GM19463 (cell line): Measurements from ENCODE around the gene ZNF341.

Source experiments
- ATAC-seq: cut with Tn5 transposase; IDR thresholded peaks from one replicate; pipeline ENCODE4 v1.9.1; 2021; ENCODE audit warnings: mild to moderate bottlenecking, moderate library complexity; ENCODE audit not compliant: unreplicated experiment

ZNF341 gene

GRCh38 chr20:33701629-33702450, 30.0 kb upstream of the ZNF341 start:
- no peak for ATAC-seq

DNA sequence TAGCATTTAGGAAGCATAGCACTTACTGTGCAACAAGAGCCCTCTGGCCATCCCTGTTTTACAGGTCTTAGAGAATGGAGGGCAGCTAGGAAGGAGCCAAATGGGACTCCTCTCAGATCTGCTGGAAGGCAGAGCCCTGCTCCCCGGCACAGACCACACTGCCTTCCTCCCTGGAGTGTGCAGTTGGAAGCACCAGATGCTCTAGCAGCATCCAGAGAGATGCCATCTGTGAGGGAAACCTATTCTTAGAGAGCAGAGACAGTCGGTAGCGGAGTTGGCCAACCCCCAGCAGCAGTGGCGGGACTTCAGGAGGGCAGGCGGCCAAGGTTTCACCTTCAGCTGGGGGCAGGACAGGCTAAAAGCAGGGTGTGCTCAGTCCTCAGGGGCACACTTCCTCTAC, 28.9 kb upstream of the ZNF341 start:
- ATAC-seq, result no peak

DNA sequence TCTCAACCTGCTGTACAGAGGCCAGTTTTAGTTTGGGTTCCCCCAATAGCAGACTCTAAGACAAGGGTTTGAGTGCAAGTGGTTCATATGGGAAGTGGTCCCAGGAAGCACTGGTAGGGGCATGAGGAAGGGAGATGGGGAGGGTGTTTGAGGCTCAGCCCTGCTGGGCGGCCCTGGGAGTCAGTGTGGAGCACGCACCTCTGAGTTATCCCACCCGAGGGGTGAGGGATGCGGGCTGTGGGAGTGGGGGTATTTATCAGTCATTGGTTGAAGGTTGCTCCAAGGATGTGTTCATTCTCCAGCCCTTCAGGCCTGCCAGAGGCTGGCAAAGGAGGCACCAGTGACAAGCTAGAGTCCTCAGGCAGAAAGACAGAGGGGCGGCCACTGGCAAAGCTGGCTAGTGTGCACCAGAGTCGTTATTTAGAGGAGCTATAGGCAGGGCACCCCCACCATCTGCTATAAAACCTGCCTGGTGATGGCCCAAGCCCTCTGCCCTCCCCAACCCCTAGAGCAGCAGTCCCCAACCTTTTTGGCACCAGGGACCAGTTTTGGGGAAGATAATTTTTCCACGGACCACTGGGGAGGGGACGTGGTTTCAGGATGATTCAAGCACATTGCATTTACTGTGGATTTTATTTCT, 28.2 kb upstream of the ZNF341 start:
- ATAC-seq, result no peak

DNA sequence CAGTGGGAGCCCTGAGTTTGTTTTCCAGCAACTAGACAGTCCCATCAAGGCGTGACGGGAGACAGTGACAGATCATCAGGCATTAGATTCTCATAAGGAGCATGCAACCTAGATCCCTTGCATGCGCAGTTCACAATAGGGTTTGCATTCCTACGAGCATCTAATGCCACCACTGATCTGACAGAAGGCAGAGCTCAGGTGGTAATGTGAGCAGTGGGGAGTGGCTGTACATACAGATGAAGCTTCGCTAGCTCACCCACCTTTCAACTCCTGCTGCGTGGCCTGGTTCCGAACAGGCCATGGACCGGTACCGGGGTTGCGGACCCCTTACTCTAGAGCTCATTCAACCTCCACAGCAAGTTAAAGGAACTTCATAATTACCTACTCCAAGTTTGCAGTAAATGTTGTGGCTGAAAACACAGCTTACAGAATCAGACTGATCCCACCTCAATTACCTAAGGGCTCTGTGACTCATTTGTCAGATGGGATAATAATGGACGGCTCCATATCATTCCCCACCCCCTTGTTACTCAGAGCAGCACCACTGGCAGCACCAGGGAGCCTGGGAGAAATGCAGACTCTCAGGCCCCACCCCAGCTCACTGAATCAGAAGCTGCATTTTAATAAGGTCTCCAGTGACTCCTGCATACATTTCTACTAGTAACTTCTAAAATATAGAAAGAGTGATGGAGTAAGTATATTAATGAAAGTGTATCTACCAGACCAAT, 27.4 kb upstream of the ZNF341 start:
- ATAC-seq, result no peak

DNA sequence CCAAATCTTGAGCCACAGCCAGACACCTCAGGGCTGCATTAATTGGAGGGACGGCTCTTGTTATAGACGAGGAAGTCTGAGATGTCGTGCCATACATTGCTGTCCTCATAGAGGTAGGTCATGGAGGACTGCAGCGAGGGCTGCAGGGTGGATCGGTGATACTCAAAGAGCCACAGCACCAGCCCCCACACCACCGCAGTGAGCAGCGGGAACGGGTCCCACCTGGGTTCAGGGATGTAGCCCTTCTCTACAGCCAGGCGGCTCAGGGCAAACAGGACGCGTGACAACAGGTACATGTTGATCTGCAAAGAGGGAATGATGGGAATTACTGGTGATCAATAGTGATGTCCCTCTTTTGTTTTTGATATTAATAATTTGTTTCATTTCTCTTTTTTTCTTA, 24.1 kb upstream of the ZNF341 start:
- no peak for ATAC-seq

DNA sequence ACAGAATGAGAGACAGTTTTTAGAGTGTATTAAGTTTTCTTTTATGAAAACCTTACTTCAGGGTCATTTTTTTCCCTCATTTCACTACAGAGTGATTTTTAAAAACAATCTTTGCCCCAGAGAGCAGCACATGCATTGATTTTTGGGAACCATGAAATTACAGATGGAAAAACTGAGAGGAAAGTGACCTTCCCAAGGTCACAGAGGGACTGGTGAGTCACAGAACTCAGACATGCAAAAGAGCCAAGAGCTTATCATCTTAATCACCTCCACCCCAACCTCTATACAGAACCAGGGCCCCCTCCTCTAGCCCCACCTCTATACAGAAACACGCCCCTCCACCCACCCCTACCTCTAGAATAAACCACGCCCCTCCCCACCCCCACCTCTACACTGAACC, 22.4 kb upstream of the ZNF341 start:
- ATAC-seq, result no peak

DNA sequence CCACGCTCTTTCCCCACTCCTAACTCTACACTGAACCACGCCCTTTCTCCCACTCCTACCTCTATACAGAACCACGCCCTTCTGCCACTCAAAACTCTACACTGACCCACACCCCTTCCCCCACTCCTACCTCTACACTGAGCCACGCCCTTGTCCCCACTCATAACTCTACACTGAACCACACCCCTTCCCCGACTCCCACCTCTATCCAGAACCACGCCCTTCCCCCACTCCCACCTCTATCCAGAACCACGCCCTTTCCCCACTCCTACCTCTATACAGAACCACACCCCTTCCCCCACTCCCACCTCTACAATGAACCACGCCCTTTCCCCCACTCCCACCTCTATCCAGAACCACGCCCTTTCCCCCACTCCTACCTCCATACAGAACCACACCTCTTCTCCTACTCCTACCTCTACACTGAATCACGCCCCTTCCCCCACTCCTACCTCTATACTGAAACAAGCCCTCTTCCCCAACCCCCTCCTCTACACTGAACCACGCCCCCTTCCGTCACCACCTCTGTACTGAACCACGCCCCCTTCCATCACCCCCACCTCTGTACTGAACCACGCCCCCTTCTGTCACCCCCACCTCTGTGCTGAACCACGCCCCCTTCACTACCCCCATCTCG, 21.8 kb upstream of the ZNF341 start:
- no peak for ATAC-seq

GRCh38 chr20:33710681-33711445, 20.9 kb upstream of the ZNF341 start:
- no peak for ATAC-seq

GRCh38 chr20:33711446-33711738, 20.4 kb upstream of the ZNF341 start:
- no peak for ATAC-seq

DNA sequence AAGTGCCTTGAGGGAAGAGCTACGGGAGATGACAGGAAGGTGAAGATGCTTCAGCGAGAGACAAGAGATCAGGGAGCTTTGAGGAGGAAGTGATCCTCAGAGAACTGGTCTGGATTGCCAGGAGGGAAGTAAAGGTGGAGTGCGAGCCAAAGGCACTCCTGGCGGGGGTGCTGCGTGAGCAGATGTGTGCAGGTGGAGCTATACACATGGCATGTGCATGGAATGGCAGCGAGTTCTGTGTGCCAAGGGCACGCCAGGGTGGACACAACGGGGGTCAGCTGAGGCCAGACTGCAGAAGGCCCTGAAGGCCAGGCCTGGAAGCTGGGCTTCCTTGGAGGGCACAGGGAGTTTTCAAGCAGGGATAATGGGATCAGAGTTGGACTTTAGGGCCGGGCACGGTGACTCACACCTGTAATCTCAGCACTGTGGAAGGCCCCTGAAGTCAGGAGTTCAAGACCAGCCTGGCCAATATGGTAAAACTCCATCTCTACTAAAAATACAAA, 17.9 kb upstream of the ZNF341 start:
- ATAC-seq, result no peak

GRCh38 chr20:33716498-33716897, 15.3 kb upstream of the ZNF341 start:
- ATAC-seq, result no peak

DNA sequence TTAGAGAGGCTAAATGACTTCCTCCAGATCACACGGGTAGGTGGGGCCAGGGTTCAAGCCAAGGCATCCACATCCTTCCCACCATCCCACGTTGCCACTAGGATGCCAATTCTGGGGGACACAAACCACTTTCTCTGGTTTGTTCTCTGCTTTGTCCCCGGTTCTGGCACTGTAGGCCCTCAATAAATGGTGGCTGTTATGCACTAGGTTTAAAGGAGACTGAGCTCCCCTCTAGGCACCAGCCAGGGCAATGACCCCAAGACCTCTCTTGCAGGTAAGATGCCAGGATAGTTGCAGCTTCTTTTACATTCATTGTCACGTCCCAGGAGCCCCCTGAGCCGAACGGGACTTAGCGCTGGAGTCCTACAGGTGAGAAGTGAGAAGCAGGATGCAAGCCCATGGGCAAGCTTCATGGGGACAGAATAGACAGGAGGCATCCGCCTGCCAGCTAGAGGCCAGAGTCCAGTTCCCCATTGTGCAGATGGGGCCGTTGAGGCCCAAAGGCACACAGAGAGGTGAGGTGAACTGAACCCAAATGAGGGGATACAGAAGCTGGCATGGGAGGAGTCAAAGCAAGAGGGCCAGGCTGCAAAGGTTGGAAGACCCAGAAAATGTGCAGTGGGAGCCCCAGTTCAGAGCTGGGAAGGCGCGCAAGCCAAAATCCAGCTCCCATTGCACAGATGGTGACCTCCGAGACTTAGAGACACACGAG, 12.4 kb upstream of the ZNF341 start:
- ATAC-seq, result no peak

GRCh38 chr20:33719989-33720709, 11.6 kb upstream of the ZNF341 start, which contains the start of gene PXMP4:
PXMP4 (minus strand) TSS chr20:33720310; CDS start chr20:33720207, 103 bp downstream.
- ATAC-seq, result peak; percentile 92

DNA sequence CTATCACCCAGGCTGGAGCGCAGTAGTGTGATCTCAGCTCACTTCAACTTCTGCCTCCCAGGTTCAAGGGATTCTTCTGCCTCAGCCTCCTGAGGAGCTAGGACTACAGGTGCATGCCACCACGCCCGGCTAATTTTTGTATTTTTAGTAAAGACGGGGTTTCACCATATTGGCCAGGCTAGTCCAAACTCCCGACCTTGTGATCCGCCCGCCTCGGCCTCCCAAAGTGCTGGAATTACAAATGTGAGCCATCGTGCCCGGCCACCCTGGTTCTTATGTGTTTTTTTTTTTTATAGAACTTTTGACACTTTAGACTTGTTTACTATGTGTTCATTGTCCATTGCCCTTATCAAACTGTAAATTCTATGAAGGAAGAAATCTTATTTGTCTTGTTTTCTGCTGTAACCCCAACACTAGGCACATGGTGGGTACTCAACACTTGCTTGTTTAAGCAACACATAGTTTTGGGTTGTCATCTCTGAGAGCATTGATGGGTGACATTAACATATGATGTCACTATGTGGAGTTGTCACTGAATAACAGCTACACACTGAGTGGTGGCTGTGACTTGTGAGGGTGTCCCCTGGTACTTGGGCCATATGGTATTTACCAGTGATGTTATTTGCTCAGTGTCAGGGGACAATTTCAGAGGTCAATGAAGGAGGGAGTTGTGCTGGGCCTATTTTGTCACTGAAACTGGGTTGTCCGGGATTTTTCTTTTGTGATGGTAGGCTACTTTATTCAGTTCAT, 10.2 kb upstream of the ZNF341 start:
- no peak for ATAC-seq

DNA sequence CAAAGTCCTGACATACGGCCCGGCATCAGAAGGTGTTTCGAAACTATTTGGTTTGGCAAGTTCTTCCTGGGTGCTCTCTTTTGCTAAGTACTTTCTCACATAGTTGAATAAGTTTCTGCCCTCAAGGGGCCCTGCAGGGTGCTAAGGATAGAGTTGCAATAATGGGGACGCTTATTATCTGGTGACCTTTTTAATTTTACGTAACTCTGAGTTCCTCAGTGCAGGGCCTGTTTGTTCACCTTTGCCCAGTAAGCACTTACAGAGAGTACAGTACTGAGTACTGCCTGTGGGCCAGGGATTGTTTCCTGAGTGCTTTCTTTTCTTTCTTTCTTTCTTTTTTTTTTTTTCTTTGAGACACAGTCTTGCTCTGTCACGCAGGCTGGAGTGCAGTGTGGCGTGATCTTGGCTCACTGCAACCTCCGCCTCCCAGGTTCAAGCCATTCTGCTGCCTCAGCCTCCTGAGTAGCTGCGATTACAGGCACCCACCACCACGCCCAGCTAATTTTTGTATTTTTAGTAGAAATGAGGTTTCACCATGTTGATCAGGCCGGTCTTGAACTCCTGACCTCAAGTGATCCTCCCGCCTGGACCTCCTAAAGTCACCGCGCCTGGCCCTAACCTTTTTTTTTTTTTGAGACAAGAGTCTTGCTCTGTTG, 7.2 kb upstream of the ZNF341 start:
- ATAC-seq, result no peak

GRCh38 chr20:33725607-33726264, 6.1 kb upstream of the ZNF341 start:
- ATAC-seq, result no peak

DNA sequence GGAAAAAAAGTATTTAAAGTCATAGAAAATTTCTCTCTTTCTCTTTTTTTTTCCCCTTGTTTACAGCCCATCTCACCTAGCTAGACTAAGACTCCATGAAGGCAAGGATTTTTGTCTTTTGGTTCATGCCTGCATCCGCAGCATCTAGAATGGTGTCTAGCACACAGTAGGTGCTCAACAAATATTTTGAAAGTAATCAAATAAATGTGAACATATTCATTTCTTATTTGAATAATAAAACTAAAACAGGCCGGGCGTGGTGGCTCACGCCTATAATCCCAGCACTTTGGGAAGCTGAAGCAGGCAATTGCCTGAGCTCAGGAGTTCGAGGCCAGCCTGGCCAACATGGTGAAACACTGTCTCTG, 4.7 kb upstream of the ZNF341 start:
- no peak for ATAC-seq

DNA sequence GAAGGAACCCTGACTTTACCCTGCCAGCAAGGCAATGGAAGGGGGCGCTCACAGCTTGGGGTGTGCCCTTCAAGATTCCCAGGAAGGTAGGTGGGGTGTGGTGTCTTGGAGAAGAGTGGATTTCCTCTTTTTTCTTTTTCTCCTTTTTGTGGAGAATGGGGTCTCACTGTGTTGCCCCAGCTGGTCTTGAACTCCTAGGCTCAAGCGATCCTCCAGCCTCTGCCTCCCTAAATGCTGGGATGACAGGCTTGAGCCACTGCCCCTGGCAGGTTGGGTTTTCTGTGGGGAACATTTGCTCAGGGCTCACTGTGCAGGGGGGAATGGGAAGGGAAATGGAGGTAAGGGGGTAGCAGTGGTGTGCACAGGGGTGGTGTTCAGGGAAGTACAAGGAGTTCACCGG, 4.0 kb upstream of the ZNF341 start:
- no peak for ATAC-seq
